Measurements from ENCODE around the gene MYO9B.
A peak's percentile ranks its signal among the peaks of the same experiment; 100 is the strongest.

DNA sequence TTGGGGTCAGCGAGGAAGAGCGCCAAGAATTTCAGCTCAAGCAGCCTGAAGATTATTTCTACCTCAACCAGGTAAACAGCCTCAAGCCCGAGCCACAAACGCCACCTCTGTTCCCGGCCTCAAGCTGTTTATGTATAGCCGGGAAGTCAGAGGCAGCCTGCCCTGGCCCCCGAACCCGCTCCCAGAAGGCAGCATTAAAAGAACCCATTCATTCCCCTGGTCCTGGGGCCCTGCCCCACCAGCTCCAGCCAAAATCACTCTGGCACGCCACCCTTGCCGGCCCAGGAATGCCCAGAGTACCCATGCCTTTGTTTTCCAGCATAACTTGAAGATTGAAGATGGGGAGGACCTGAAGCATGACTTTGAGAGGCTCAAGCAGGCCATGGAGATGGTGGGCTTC, 78.4 kb downstream of the MYO9B start:
- TF ChIP-seq POLR2A (IDR thresholded peaks at IDR 0.05) (no peak), POLR2AphosphoS5 (IDR thresholded peaks at IDR 0.05) (peak in 1 of 3 donors; percentile 12)
- TF ChIP-seq, protein P1, sequence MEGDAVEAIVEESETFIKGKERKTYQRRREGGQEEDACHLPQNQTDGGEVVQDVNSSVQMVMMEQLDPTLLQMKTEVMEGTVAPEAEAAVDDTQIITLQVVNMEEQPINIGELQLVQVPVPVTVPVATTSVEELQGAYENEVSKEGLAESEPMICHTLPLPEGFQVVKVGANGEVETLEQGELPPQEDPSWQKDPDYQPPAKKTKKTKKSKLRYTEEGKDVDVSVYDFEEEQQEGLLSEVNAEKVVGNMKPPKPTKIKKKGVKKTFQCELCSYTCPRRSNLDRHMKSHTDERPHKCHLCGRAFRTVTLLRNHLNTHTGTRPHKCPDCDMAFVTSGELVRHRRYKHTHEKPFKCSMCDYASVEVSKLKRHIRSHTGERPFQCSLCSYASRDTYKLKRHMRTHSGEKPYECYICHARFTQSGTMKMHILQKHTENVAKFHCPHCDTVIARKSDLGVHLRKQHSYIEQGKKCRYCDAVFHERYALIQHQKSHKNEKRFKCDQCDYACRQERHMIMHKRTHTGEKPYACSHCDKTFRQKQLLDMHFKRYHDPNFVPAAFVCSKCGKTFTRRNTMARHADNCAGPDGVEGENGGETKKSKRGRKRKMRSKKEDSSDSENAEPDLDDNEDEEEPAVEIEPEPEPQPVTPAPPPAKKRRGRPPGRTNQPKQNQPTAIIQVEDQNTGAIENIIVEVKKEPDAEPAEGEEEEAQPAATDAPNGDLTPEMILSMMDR (IDR thresholded peaks at IDR 0.05 in 8 of 11, conservative IDR thresholded peaks at IDR 0.05 in 3 of 11): no peak

Data from spleen (tissue), 7 donors.